Heart left ventricle (tissue), 16 donors: ENCODE measurements around the gene GSK3B. TPM values are rescaled to one million over a fixed set of nuclear protein-coding genes. Genes with fewer than 3 reads are reported as not detected.

Source experiments
- ATAC-seq, 4 donors: fragments of 200-7000 bp; cut with Tn5 transposase; one replicate each; pipeline ENCODE4 v1.9.1; 2020 to 2022; ENCODE audit warnings: moderate library complexity in 4 of 4, mild to moderate bottlenecking in 3 of 4, moderate number of reproducible peaks in 1 of 4
- DNase-seq, 5 donors: peaks; one replicate each; pipeline ENCODE4 v3.0.0-alpha.2; 2020
- H3K27ac ChIP-seq, 12 donors: fragments of 200-600 bp; sonication (generic) in 4 of 12; one replicate each; pipeline versions ENCODE4 v1.5.0 to v1.8.0; 2016 to 2022; ENCODE audit warnings: mild to moderate bottlenecking in 2 of 12
- H3K27me3 ChIP-seq, 9 donors: fragments of 200-600 bp; sonication (generic) in 2 of 9; one replicate each; pipeline versions ENCODE4 v1.5.1 to v1.8.0; 2016 to 2022; ENCODE audit warnings: mild to moderate bottlenecking in 3 of 9
- H3K36me3 ChIP-seq, 9 donors: fragments of 200-600 bp; sonication (generic) in 2 of 9; one replicate each; pipeline versions ENCODE4 v1.5.0 to v1.8.0; 2018 to 2022; ENCODE audit warnings: mild to moderate bottlenecking in 2 of 9
- H3K4me1 ChIP-seq, 12 donors: fragments of 200-600 bp; sonication (generic) in 4 of 12; one replicate each; pipeline versions ENCODE4 v1.5.0 to v1.8.0; 2016 to 2022; ENCODE audit warnings: mild to moderate bottlenecking in 3 of 12
- H3K4me3 ChIP-seq, 12 donors: fragments of 200-600 bp; sonication (generic) in 4 of 12; one replicate each; pipeline versions ENCODE4 v1.5.0 to v1.8.0; 2017 to 2022; ENCODE audit warnings: mild to moderate bottlenecking in 9 of 12, moderate library complexity in 4 of 12
- H3K9me3 ChIP-seq, 12 donors: fragments of 200-600 bp; sonication (generic) in 4 of 12; one replicate each; pipeline versions ENCODE4 v1.5.0 to v1.8.0; 2016 to 2022; ENCODE audit warnings: mild to moderate bottlenecking in 1 of 12
- CTCF ChIP-seq, 12 donors: fragments of 200-600 bp; sonication (generic) in 4 of 12; IDR thresholded peaks; one replicate each; pipeline versions ENCODE4 v1.5.0 to v1.8.0; 2018 to 2022; ENCODE audit warnings: antibody characterized with exemption in 12 of 12, mild to moderate bottlenecking in 5 of 12
- POLR2A ChIP-seq, 2 donors: fragments of 450-650 bp; IDR thresholded peaks; one replicate each; pipeline ENCODE4 v1.6.1; 2017; ENCODE audit warnings: antibody characterized with exemption in 2 of 2, mild to moderate bottlenecking in 2 of 2, moderate library complexity in 2 of 2
- WGBS, 4 donors: extraction: QIAGEN DNeasy Blood & Tissue Kit in 2 of 4; methylation state at CpG; one replicate each; pipeline versions ENCODE4 v1.1.5 to v1.1.7; 2013 to 2018; 5-methylcytosine and 5-hydroxymethylcytosine counted together
- intact Hi-C, 10 donors: fragments of 100-400 bp; cut with DNase I; formaldehyde crosslinking; loops; one replicate each; pipeline versions ENCODE4 v1.11.1 to v1.14.2; 2022
- polyA plus RNA-seq, 2 donors: library from polyadenylated mRNA; stranded (reverse); fragments of 200-250 nt; gene quantifications; one replicate each; pipeline ENCODE4 v1.2.3, GENCODE V29; 2013
- total RNA-seq, 9 donors: library from RNA; depleted of rRNA in 2 of 9; stranded (reverse); fragments of >200 nt in 2 of 9; fragmentation: NEBNext Ultra II Directional in 3 of 9; extraction: Animal tissue kit (Norgen Biotek cat#: 25700) in 3 of 9; gene quantifications; one replicate each; pipeline versions ENCODE4 v1.1.0 to v1.2.4, GENCODE V29; 2016 to 2023
- donor health status: ischemic (EF 13 %, LVEDD 7.1; RV severe dilation, severe dysfunction).
- donor health status: healthy with polysubstance abuse.
- donor health status: DM: no; HTN: yes; CAD: no.
- donor health status: DM: no; HTN: no; CAD: no.
- donor health status: ischemic (EF 25% LVEDD 6.9; RV normal size, moderate dysfunction).
- donor health status: ischemic (EF 25% LVEDD 5.7; RV mildly dilated, moderate dysfunction).
- donor health status: healthy.
- donor health status: DM: yes; HTN: yes; CAD: no.
- donor health status: ischemic (EF 35%, LVEDD 5.7; RV mildly dilated, moderate dysfunction).
- donor health status: nonischemic (EF 11% LVEDD 7.7; RV severe dilation, severe dysfunction).
- donor health status: DM: yes; HTN: yes; CAD: no.
- donor health status: PGD.
- donor health status: ischemic (EF 29% LVEDD 5.4; RV normal size, mild dysfunction).
- donor health status: nonischemic (EF 23%, LVEDD 6.1; RV moderate dilation, normal function).

The GSK3B gene
- total and polyA plus RNA-seq, 11 donors, result 8.8 to 58.9 (median 41.2) TPM

GRCh38 chr3:119849126-119849525 is 245.1 kb downstream of the GSK3B start:
- no peak for DNase-seq
- no peaks in the 10 kb centered on the region for H3K27me3 ChIP-seq
- H3K27ac ChIP-seq, result no peak overlapping the region
- peaks cover 0 to 3% (median 0%) of the 10 kb centered on the region in 12 donors for H3K4me1 ChIP-seq
- intact Hi-C loops, result no loop called here
- H3K9me3 ChIP-seq, result peaks cover 0 to 16% (median 0%) of the 10 kb centered on the region in 12 donors
- WGBS, 4 donors, result 85 to 88% (median 86%) methylated on average over 2 of the region's 2 CpGs
- H3K36me3 ChIP-seq, result no peaks in the 10 kb centered on the region
- ATAC-seq, result no peak
- H3K4me3 ChIP-seq, result no peak overlapping the region
- no peak for TF ChIP-seq POLR2A (IDR thresholded peaks at IDR 0.05)
- TF ChIP-seq CTCF (IDR thresholded peaks at IDR 0.05), result no peak

- WGBS, 4 donors, result 14 to 41% (median 19%) methylated on average over 2 of the region's 2 CpGs
- intact Hi-C loops, result no loop called here
- Histone ChIP-seq H3K27me3 (no peaks in the 10 kb centered on the region), H3K4me3 (no peak overlapping the region), H3K36me3 (peaks cover 0 to 31% (median 7%) of the 10 kb centered on the region in 9 donors), H3K27ac (peak overlapping the region in 9 of 12 donors; percentile 13 to 69 (median 55)), H3K9me3 (peaks cover 0 to 11% (median 0%) of the 10 kb centered on the region in 12 donors), H3K4me1 (peaks cover 0 to 21% (median 7%) of the 10 kb centered on the region in 12 donors)
- ATAC-seq (peak in 2 of 4 donors; percentile 49 to 52), DNase-seq (no peak)
- TF ChIP-seq CTCF (IDR thresholded peaks at IDR 0.05) (no peak), POLR2A (IDR thresholded peaks at IDR 0.05) (no peak)
Measured at GRCh38 chr3:119841808-119842471, 252.3 kb downstream of the GSK3B start.

- Histone ChIP-seq H3K27ac (no peak overlapping the region), H3K4me1 (peaks cover 0 to 14% (median 3%) of the 10 kb centered on the region in 12 donors), H3K36me3 (peaks cover 0 to 13% (median 6%) of the 10 kb centered on the region in 9 donors), H3K4me3 (no peak overlapping the region), H3K27me3 (no peaks in the 10 kb centered on the region), H3K9me3 (no peaks in the 10 kb centered on the region)
- intact Hi-C loops, result no loop called here
- ATAC-seq, result no peak
- no peak for DNase-seq
- TF ChIP-seq POLR2A (IDR thresholded peaks at IDR 0.05) (no peak), CTCF (IDR thresholded peaks at IDR 0.05) (no peak)
Measured at GRCh38 chr3:119835556-119835955, 258.7 kb downstream of the GSK3B start.

- DNase-seq (no peak), ATAC-seq (no peak)
- no peak for TF ChIP-seq CTCF (IDR thresholded peaks at IDR 0.05)
- TF ChIP-seq POLR2A (IDR thresholded peaks at IDR 0.05), result no peak
- Histone ChIP-seq H3K4me1 (peaks cover 0 to 14% (median 1%) of the 10 kb centered on the region in 12 donors), H3K9me3 (no peaks in the 10 kb centered on the region), H3K27ac (no peak overlapping the region), H3K4me3 (no peak overlapping the region), H3K27me3 (no peaks in the 10 kb centered on the region), H3K36me3 (peaks cover 0 to 12% (median 3%) of the 10 kb centered on the region in 9 donors)
- WGBS, 4 donors, result 86 to 96% (median 93%) methylated on average over 2 of the region's 2 CpGs
- intact Hi-C loops, result no loop called here
Measured at GRCh38 chr3:119834754-119835370, 259.4 kb downstream of the GSK3B start.
